Measurements from ENCODE around the gene SCART1. TPM values are rescaled to one million over a fixed set of nuclear protein-coding genes. Genes with fewer than 3 reads are reported as not detected.

SCART1 gene
- total RNA-seq, 4 donors from 2014 or later, result 0.11 to 1.4 (median 0.71) TPM

DNA sequence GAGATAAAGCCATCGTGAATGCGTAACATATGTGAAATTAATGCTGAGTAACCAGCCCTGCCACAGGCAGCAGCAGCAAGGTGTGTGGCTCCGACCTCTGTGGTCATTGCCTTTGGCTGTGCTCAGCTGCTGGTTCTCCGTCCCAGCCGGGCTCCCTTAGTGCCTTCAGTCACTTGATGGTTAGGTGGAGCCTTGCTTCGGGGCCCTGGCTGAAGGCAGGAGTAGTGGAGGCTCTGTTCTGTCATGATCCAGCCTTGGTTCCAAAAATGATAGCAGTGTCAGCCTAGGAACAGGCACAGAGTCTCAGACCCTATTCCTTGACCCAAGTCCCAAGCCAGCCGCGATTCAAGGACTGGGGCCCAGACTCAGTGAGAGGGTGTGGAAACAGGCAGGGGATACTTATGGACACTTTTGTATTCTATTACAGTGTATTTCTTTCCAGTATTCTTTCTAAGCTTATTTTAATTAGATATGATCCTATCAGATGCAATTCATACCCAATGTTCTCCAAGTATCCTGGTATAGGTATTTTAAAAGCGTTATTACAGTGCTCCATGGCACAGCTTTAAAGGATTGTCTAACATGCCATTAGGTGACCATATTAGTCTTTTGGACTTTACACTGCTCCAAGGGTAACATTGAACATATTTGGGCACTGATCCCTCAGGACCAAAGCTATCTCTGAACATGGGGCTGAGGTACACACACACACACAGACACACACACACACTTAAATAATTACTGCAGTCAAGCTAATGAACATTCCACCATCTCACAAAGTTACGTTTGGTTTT, 9.0 kb downstream of the SCART1 start:
- in situ Hi-C loops (cut with MboI; ENCODE audit: low sequenced_read_pairs in 4 of 4), result no loop called here
- TF ChIP-seq, protein P1, sequence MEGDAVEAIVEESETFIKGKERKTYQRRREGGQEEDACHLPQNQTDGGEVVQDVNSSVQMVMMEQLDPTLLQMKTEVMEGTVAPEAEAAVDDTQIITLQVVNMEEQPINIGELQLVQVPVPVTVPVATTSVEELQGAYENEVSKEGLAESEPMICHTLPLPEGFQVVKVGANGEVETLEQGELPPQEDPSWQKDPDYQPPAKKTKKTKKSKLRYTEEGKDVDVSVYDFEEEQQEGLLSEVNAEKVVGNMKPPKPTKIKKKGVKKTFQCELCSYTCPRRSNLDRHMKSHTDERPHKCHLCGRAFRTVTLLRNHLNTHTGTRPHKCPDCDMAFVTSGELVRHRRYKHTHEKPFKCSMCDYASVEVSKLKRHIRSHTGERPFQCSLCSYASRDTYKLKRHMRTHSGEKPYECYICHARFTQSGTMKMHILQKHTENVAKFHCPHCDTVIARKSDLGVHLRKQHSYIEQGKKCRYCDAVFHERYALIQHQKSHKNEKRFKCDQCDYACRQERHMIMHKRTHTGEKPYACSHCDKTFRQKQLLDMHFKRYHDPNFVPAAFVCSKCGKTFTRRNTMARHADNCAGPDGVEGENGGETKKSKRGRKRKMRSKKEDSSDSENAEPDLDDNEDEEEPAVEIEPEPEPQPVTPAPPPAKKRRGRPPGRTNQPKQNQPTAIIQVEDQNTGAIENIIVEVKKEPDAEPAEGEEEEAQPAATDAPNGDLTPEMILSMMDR (IDR thresholded peaks at IDR 0.05 in 4 of 5, conservative IDR thresholded peaks at IDR 0.05 in 1 of 5), result no peak
- TF ChIP-seq POLR2A (IDR thresholded peaks at IDR 0.05), result no peak
- ATAC-seq, result no peak

DNA sequence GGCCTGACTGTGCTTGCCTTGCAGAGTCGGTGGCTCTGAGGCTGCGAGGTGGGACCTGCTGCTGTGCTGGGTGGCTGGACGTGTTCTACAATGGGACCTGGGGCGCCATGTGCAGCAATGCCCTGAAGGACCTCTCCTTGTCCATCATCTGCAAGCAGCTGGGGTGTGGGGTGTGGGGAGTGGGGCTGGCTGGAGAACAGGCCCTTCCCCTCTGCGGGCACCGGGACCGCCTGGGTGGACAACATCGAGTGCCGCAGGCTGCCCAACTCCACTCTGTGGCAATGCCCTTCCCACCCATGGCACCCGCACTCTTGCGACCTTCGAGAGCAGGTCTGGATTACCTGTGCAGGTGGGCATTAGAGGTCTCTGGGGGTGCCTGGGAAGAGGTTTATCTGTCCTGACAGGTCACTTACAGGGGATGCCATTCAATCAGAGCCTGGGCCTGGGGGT, 10.9 kb downstream of the SCART1 start:
- in situ Hi-C loops (cut with MboI; ENCODE audit: low sequenced_read_pairs in 4 of 4), result no loop called here
- H3K4me1 ChIP-seq, result no peaks in the 10 kb centered on the region

More for the DNA sequence above, 9.0 kb downstream of the SCART1 start:
- Histone ChIP-seq H3K4me3 (no peak overlapping the region), H3K27me3 (no peaks in the 10 kb centered on the region), H3K4me1 (no peaks in the 10 kb centered on the region), H3K36me3 (no peaks in the 10 kb centered on the region), H3K9me3 (no peaks in the 10 kb centered on the region), H3K27ac (no peak overlapping the region)
- DNase-seq, result no peak
- intact Hi-C loops (cut with DNase I; ENCODE audit: low total_unique reads), result no loop called here

DNA sequence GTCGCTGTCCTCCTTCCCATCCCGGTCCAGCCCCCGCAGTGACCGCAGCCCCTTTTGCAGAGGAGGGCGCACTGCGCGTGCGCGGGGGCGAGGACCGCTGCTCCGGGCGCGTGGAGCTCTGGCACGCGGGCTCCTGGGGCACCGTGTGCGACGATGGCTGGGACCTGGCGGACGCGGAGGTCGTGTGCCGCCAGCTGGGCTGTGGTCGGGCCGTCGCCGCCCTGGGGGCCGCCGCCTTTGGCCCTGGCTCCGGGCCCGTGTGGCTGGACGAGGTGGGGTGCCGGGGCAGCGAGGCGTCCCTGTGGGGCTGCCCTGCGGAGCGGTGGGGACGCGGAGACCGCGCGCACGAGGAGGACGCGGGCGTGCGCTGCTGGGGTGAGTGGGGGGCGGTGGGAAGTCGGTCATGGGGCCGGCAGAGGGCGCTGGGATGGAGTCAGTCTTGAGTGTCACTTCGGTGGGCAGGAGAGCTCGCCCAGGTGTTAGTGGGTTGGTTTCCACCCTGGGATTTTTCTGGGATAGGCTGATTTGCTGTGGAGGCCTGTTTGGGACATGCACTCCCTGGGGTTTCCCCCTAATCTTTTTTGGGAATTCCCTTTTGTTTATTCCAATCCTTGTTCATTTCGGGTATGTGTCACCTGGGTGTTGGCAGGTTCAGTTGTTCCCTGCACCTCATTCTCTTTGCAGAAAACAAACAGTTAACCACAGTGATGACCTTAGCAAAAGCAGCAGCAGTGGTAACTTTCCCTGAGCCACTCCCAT, 11.6 kb downstream of the SCART1 start:
- Histone ChIP-seq H3K27me3 (no peaks in the 10 kb centered on the region), H3K9me3 (no peaks in the 10 kb centered on the region), H3K4me1 (no peaks in the 10 kb centered on the region), H3K4me3 (no peak overlapping the region), H3K36me3 (no peaks in the 10 kb centered on the region), H3K27ac (no peak overlapping the region)
- no peak for ATAC-seq
- in situ Hi-C loops (cut with MboI; ENCODE audit: low sequenced_read_pairs in 4 of 4) (no loop called here), intact Hi-C loops (cut with DNase I; ENCODE audit: low total_unique reads) (no loop called here)
- TF ChIP-seq, protein P1 (IDR thresholded peaks at IDR 0.05 in 4 of 5, conservative IDR thresholded peaks at IDR 0.05 in 1 of 5), result no peak
- no peak for TF ChIP-seq POLR2A (IDR thresholded peaks at IDR 0.05)
- no peak for DNase-seq

More for the DNA sequence above, 10.9 kb downstream of the SCART1 start:
- Histone ChIP-seq H3K9me3 (no peaks in the 10 kb centered on the region), H3K4me3 (no peak overlapping the region), H3K27me3 (no peaks in the 10 kb centered on the region), H3K36me3 (no peaks in the 10 kb centered on the region), H3K27ac (no peak overlapping the region)
- intact Hi-C loops (cut with DNase I; ENCODE audit: low total_unique reads), result no loop called here
- DNase-seq (no peak), ATAC-seq (no peak)
- no peak for TF ChIP-seq POLR2A (IDR thresholded peaks at IDR 0.05)
- TF ChIP-seq, protein P1 (IDR thresholded peaks at IDR 0.05 in 4 of 5, conservative IDR thresholded peaks at IDR 0.05 in 1 of 5), result no peak

DNA sequence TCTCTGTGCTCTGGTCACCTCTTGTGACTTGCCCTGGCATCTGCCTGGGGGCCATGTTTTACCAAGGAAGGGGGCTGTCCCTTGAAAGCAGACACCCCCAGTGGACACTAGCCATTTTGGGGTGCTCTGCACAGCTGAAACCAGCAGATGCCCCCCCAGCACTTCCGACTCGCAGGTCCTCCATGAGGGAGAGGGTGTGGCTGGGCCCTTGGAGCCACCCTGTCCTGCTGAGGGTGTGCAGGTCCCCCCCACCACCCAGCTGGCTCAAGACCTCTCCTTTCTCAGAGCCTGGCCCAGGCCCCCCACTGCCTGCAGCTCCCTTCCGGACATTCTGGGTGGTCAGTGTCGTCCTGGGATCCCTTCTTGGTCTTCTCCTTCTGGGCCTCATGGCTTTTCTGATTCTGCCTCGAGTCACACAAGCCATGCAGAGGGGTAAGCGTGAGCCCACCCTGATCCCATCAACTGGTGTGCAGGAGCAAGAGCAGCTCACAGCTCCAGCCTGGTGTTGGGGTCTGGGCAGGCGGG, 12.3 kb downstream of the SCART1 start:
- ATAC-seq (no peak), DNase-seq (no peak)
- no peak overlapping the region for H3K4me3 ChIP-seq
- no peaks in the 10 kb centered on the region for H3K4me1 ChIP-seq
- H3K9me3 ChIP-seq, result no peaks in the 10 kb centered on the region
- H3K27ac ChIP-seq, result no peak overlapping the region
- TF ChIP-seq POLR2A (IDR thresholded peaks at IDR 0.05), result no peak
- TF ChIP-seq, protein P1 (IDR thresholded peaks at IDR 0.05 in 4 of 5, conservative IDR thresholded peaks at IDR 0.05 in 1 of 5), result no peak
- in situ Hi-C loops (cut with MboI; ENCODE audit: low sequenced_read_pairs in 4 of 4) (no loop called here), intact Hi-C loops (cut with DNase I; ENCODE audit: low total_unique reads) (no loop called here)
- H3K36me3 ChIP-seq, result no peaks in the 10 kb centered on the region
- H3K27me3 ChIP-seq, result no peaks in the 10 kb centered on the region

Data from gastrocnemius medialis (tissue), 4 donors.